H1 (cell line): Measurements from ENCODE around the gene GCAT. TPM values are rescaled to one million over a fixed set of nuclear protein-coding genes. Genes with fewer than 3 reads are reported as not detected.

Experiments
- CTCF ChIA-PET: fragments of 300-600 bp; sonication (Branson Sonifier 250); formaldehyde crosslinking; loops from one replicate; lab custom pipeline; 2021; ENCODE audit not compliant: partially characterized antibody; lab: Charles Lee
- POLR2A ChIA-PET: fragments of 300-600 bp; sonication (Branson Sonifier 250); formaldehyde crosslinking; loops from one replicate; lab custom pipeline; 2021; ENCODE audit warnings: inconsistent platforms; ENCODE audit not compliant: partially characterized antibody; lab: Charles Lee
- DNase-seq, 2 experiments: peaks; one replicate each; pipeline versions ENCODE4 v3.0.0 to v3.0.0-alpha.2; 2010 to 2022; ENCODE audit warnings: low spot score in 2 of 2, low read depth in 1 of 2, mixed read lengths in 1 of 2
- FAIRE-seq: peaks from 2 replicates; lab custom pipeline; 2011; peaks lifted over from hg19 to GRCh38; lab: Jason Lieb, UNC
- H2AFZ ChIP-seq: 2 replicates; pipeline ENCODE4 v1.8.1; 2012; ENCODE audit warnings: low read length, inconsistent platforms
- H2AK5ac ChIP-seq: 2 replicates; pipeline ENCODE4 v1.6.1; 2013; ENCODE audit warnings: low read depth, low read length
- H2BK120ac ChIP-seq: replicated peaks from 2 replicates; pipeline ENCODE3; 2013; ENCODE audit warnings: low read depth, low read length, inconsistent platforms
- H2BK12ac ChIP-seq: 2 replicates; pipeline ENCODE4 v1.6.1; 2013; ENCODE audit warnings: low read depth, low read length
- H2BK15ac ChIP-seq: 2 replicates; pipeline ENCODE4 v1.6.1; 2013; ENCODE audit warnings: low read length
- H2BK20ac ChIP-seq: 2 replicates; pipeline ENCODE4 v1.6.1; 2013; ENCODE audit warnings: low read length
- H2BK5ac ChIP-seq: 2 replicates; pipeline ENCODE4 v1.6.1; 2013; ENCODE audit warnings: low read depth, low read length
- H3K14ac ChIP-seq: 2 replicates; pipeline ENCODE4 v1.6.1; 2013; ENCODE audit warnings: inconsistent platforms; ENCODE audit not compliant: insufficient read length
- H3K18ac ChIP-seq: 2 replicates; pipeline ENCODE4 v1.6.1; 2013; ENCODE audit warnings: low read length; ENCODE audit errors: extremely low read depth
- H3K23ac ChIP-seq: 2 replicates; pipeline ENCODE4 v1.6.1; 2013; ENCODE audit warnings: inconsistent platforms; ENCODE audit not compliant: insufficient read length
- H3K23me2 ChIP-seq: 2 replicates; pipeline ENCODE4 v1.6.1; 2013; ENCODE audit warnings: low read depth, low read length
- H3K27ac ChIP-seq: 2 replicates; pipeline ENCODE4 v1.6.1; 2011; ENCODE audit warnings: low read depth, low read length, inconsistent platforms
- H3K27me3 ChIP-seq, 4 experiments: replicated peaks in 1 of 4; 1 replicate in 1 of 4; 2 replicates in 3 of 4; pipeline versions ENCODE4 v1.6.1 to v1.8.1; 2011 to 2013; ENCODE audit warnings: low read length in 3 of 4, mild to moderate bottlenecking in 3 of 4, inconsistent platforms in 2 of 4, mixed read lengths in 2 of 4, moderate library complexity in 1 of 4; ENCODE audit not compliant: control insufficient read depth in 3 of 4, insufficient read depth in 3 of 4; ENCODE audit errors: extremely low read depth in 1 of 4
- H3K36me3 ChIP-seq, 4 experiments: 2 replicates each; pipeline versions ENCODE4 v1.6.1 to v1.8.1; 2011 to 2013; ENCODE audit warnings: mild to moderate bottlenecking in 4 of 4, low read length in 3 of 4, moderate library complexity in 2 of 4, control low read depth in 1 of 4, inconsistent platforms in 1 of 4; ENCODE audit not compliant: insufficient read depth in 4 of 4, control insufficient read depth in 2 of 4
- H3K4ac ChIP-seq: replicated peaks from 2 replicates; pipeline ENCODE3; 2013; ENCODE audit warnings: low read length, low read depth, mixed read lengths, inconsistent platforms; ENCODE audit not compliant: insufficient read length
- H3K4me1 ChIP-seq, 4 experiments: replicated peaks in 1 of 4; 1 replicate in 1 of 4; 2 replicates in 3 of 4; pipeline versions ENCODE4 v1.6.1 to v1.8.1; 2011 to 2013; ENCODE audit warnings: low read length in 3 of 4, inconsistent platforms in 2 of 4, mixed read lengths in 1 of 4; ENCODE audit not compliant: insufficient read depth in 4 of 4, control insufficient read depth in 3 of 4
- H3K4me2 ChIP-seq, 2 experiments: 2 replicates each; pipeline versions ENCODE4 v1.6.1 to v1.8.1; 2011 to 2013; ENCODE audit warnings: low read depth in 2 of 2, low read length in 2 of 2, control low read depth in 1 of 2, inconsistent platforms in 1 of 2, mild to moderate bottlenecking in 1 of 2; ENCODE audit not compliant: insufficient read depth in 1 of 2
- H3K4me3 ChIP-seq, 4 experiments: fragments of 200-600, 300-600 bp in 1 of 4; sonication (generic), shearing (Covaris generic), sonication (Bioruptor Twin) in 1 of 4; 2 replicates each; pipeline versions ENCODE4 v1.5.1 to v1.8.1; 2011 to 2016; ENCODE audit warnings: low read length in 4 of 4, low read depth in 3 of 4, control low read depth in 2 of 4, inconsistent platforms in 2 of 4, mild to moderate bottlenecking in 2 of 4, mixed read lengths in 1 of 4, moderate library complexity in 1 of 4; ENCODE audit not compliant: insufficient read depth in 2 of 4; ENCODE audit errors: extremely low read depth in 1 of 4
- H3K56ac ChIP-seq: replicated peaks from 2 replicates; pipeline ENCODE3; 2013; ENCODE audit warnings: low read depth, mild to moderate bottlenecking, mixed read lengths, low read length, inconsistent platforms; ENCODE audit not compliant: insufficient read length
- H3K79me1 ChIP-seq: 2 replicates; pipeline ENCODE4 v1.6.1; 2013; ENCODE audit warnings: low read depth, low read length, control low read depth
- H3K79me2 ChIP-seq, 2 experiments: 2 replicates each; pipeline versions ENCODE4 v1.6.1 to v1.8.1; 2012 to 2013; ENCODE audit warnings: low read length in 2 of 2, mild to moderate bottlenecking in 2 of 2, inconsistent platforms in 1 of 2; ENCODE audit not compliant: insufficient read depth in 2 of 2, control insufficient read depth in 1 of 2
- H3K9ac ChIP-seq, 4 experiments: replicated peaks in 1 of 4; 1 replicate in 1 of 4; 2 replicates in 3 of 4; pipeline versions ENCODE4 v1.6.1 to v1.8.1; 2011 to 2013; ENCODE audit warnings: low read depth in 3 of 4, low read length in 3 of 4, control low read depth in 2 of 4, mild to moderate bottlenecking in 2 of 4, moderate library complexity in 2 of 4, inconsistent platforms in 1 of 4; ENCODE audit errors: extremely low read depth in 1 of 4
- H3K9me3 ChIP-seq, 2 experiments: 2 replicates each; pipeline versions ENCODE4 v1.6.1 to v1.8.1; 2012 to 2013; ENCODE audit warnings: mild to moderate bottlenecking in 2 of 2, moderate library complexity in 2 of 2, control low read depth in 1 of 2, inconsistent platforms in 1 of 2, low read depth in 1 of 2, low read length in 1 of 2, mixed read lengths in 1 of 2; ENCODE audit not compliant: insufficient read depth in 2 of 2
- H4K20me1 ChIP-seq, 2 experiments: replicated peaks in 1 of 2; 2 replicates each; pipeline versions ENCODE3 to v1.8.1; 2011 to 2013; ENCODE audit warnings: inconsistent platforms in 2 of 2, low read length in 2 of 2, mild to moderate bottlenecking in 1 of 2; ENCODE audit not compliant: insufficient read depth in 2 of 2, control insufficient read depth in 1 of 2
- H4K5ac ChIP-seq: 2 replicates; pipeline ENCODE4 v1.6.1; 2013; ENCODE audit warnings: low read length, low read depth, mixed read lengths, inconsistent platforms; ENCODE audit not compliant: insufficient read length
- H4K8ac ChIP-seq: 2 replicates; pipeline ENCODE4 v1.8.0; 2013; ENCODE audit warnings: mild to moderate bottlenecking, moderate library complexity, low read length, inconsistent platforms; ENCODE audit not compliant: insufficient read depth; ENCODE audit errors: extremely low read depth
- H4K91ac ChIP-seq: replicated peaks from 2 replicates; pipeline ENCODE3; 2013; ENCODE audit warnings: low read length, mixed read lengths, inconsistent platforms; ENCODE audit not compliant: insufficient read length
- ASH2L ChIP-seq: fragments of 200-600, 300-600 bp; sonication (generic); IDR thresholded peaks from one replicate; pipeline ENCODE4 v1.7.1; 2017; ENCODE audit warnings: low read length
- BCL11A ChIP-seq, 2 experiments: IDR thresholded peaks; one replicate each; pipeline ENCODE4 v1.6.1; 2011; ENCODE audit warnings: low read depth in 2 of 2, low read length in 2 of 2, mild to moderate bottlenecking in 2 of 2
- EGR1 ChIP-seq: IDR thresholded peaks from 2 replicates; pipeline ENCODE4 v1.6.1; 2011; ENCODE audit warnings: low read depth, low read length, borderline replicate concordance
- GABPA ChIP-seq: IDR thresholded peaks from 2 replicates; pipeline ENCODE4 v1.6.1; 2011; ENCODE audit warnings: mild to moderate bottlenecking, low read length, moderate library complexity, borderline replicate concordance; ENCODE audit not compliant: insufficient read depth
- NRF1 ChIP-seq: IDR thresholded peaks from 2 replicates; pipeline ENCODE4 v1.6.1; 2011; ENCODE audit warnings: mild to moderate bottlenecking, low read depth, low read length, improper control_type of control experiment
- PHF8 ChIP-seq: fragments of 200-600 bp; sonication (generic); conservative IDR thresholded peaks from 2 replicates; pipeline ENCODE4 v1.7.1; 2012; ENCODE audit warnings: low read depth, mild to moderate bottlenecking, inconsistent platforms, low read length, moderate library complexity
- POLR2AphosphoS5 ChIP-seq: IDR thresholded peaks from 2 replicates; pipeline ENCODE4 v1.6.1; 2011; ENCODE audit warnings: low read depth, low read length
- ZNF274 ChIP-seq: IDR thresholded peaks from 2 replicates; pipeline ENCODE4 v1.7.0; 2012; ENCODE audit warnings: low read length, borderline replicate concordance; ENCODE audit errors: extremely low read depth
- WGBS, 2 experiments: shearing (Covaris generic) in 1 of 2; methylation state at CpG; one replicate each; pipeline versions ENCODE4 v1.1.6 to v1.1.7; 2013 to 2015; ENCODE audit warnings: low lambda C conversion rate in 2 of 2, mixed read lengths in 2 of 2, inconsistent platforms in 1 of 2, low coverage in 1 of 2, missing lambda C conversion rate in 1 of 2; ENCODE audit not compliant: insufficient replicate concordance in 2 of 2, insufficient coverage in 1 of 2, insufficient read length in 1 of 2; ENCODE audit errors: extremely low coverage in 1 of 2, missing lambda C conversion rate in 1 of 2; 5-methylcytosine and 5-hydroxymethylcytosine counted together
- polyA plus RNA-seq, 7 experiments: library from polyadenylated mRNA; depleted of rRNA in 3 of 7; stranded (reverse) in 5 of 7; unstranded in 2 of 7; fragments of >200 nt in 5 of 7; fragments of 200-250 nt in 2 of 7; gene quantifications; 1 replicate in 5 of 7; 2 replicates in 1 of 7; 4 replicates in 1 of 7; pipeline versions ENCODE4 v1.2.1 to v1.2.3, GENCODE V29; 2011 to 2013; ENCODE audit warnings: missing spikeins in 2 of 7, mixed read lengths in 2 of 7
- total RNA-seq: library from RNA; stranded (reverse); fragmentation: NEBNext Ultra II Directional; extraction: Animal tissue kit (Norgen Biotek cat#: 25700); gene quantifications from 2 replicates; pipeline ENCODE4 v1.2.1, GENCODE V29; 2021
- TF ChIP-seq, protein P1 (sequence below): IDR thresholded peaks from 2 replicates; pipeline ENCODE4 v1.6.1; 2012; ENCODE audit warnings: inconsistent platforms
- TF ChIP-seq, protein P2 (sequence below): IDR thresholded peaks from 2 replicates; pipeline ENCODE4 v1.6.1; 2012; ENCODE audit warnings: inconsistent platforms

The GCAT gene
- total and polyA plus RNA-seq, 2 of the 8 experiments (the other 6 are each of a cell fraction or from before 2014, with no cell fraction given) = 24.3 to 47.5 TPM

DNA sequence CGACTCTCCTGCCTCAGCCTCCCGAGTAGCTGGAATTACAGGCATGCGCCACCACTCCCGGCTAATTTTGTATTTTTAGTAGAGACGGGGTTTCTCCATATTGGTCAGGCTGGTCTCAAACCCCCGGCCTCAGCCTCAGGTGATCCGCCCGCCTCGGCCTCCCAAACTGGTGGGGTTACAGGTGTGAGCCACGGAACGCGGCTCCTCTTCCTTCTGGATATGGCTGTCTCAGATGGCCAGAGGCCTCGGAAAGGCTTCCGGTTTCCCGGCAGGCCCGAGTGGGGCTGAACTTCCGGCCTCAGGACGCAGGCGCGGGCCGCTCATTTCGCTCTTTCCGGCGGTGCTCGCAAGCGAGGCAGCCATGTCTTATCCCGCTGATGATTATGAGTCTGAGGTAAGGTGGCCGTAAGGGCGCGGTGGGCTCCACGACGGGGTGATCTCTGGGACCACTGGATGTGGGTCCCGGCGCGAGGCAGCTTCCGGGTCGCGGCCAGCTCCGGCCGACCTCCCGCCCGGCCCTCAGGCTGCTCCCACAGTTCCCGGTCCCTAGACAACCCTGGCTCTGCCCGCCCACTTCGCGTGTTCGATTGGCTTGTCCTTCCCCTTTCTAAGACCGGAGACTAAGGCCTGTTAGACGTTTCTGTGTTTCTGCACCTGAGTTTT is 41.5 kb downstream of the GCAT start, which contains the start of gene EIF3L:
Gene EIF3L, plus strand, starts transcription at position 331 of the 663 bp plus-strand sequence. Its CDS starts 31 bp downstream, at position 362.
- peak within 1 kb of the TSS; percentile 98 for H3K56ac ChIP-seq
- peak within 1 kb of the TSS; percentile 50 for H4K5ac ChIP-seq
- DNase-seq (peak; percentile 68 to 90), FAIRE-seq (no peak)
- H3K18ac ChIP-seq = peak within 1 kb of the TSS; percentile 88
- peaks cover 0 to 2% (median 2%) of the 10 kb centered on the region in 4 experiments; a peak in 3 of 7 replicates for H3K4me1 ChIP-seq
- peak within 1 kb of the TSS; percentile 85 for H2BK5ac ChIP-seq
- 0 out of 2 replicates have a peak within 1 kb of the TSS, but pooled peaks have one; percentile 12 for H2AFZ ChIP-seq
- H3K23ac ChIP-seq = peak within 1 kb of the TSS; percentile 71
- H4K91ac ChIP-seq = peak within 1 kb of the TSS; percentile 67
- no peak within 1 kb of the TSS for H2BK20ac ChIP-seq
- peak within 1 kb of the TSS; percentile 92 to 98 for H3K4me2 ChIP-seq
- H2BK12ac ChIP-seq = 0 out of 2 replicates have a peak within 1 kb of the TSS, but pooled peaks have one; percentile 1
- H3K79me1 ChIP-seq = peaks cover 3% of the 10 kb centered on the region
- peak within 1 kb of the TSS; percentile 96 to 99 (median 98) for H3K4me3 ChIP-seq
- H3K4ac ChIP-seq = peak within 1 kb of the TSS; percentile 82
- peaks cover 2 to 3% of the 10 kb centered on the region in 2 experiments for H4K20me1 ChIP-seq
- H3K23me2 ChIP-seq = peaks cover 9% of the 10 kb centered on the region
- peak within 1 kb of the TSS; percentile 8 for H2BK120ac ChIP-seq
- no peak within 1 kb of the TSS for H2BK15ac ChIP-seq
- H2AK5ac ChIP-seq = peak within 1 kb of the TSS; percentile 75; the same call in 1 of the 2 replicates
- H3K27me3 ChIP-seq = no peaks in the 10 kb centered on the region
- H3K79me2 ChIP-seq = peaks cover 9 to 53% of the 10 kb centered on the region in 2 experiments
- POLR2A ChIA-PET = interaction anchor here (0.9 to 3.7 kb wide), 17 partner anchors 8 to 213 kb away, joined by 3 to 27 read pairs (median 3); partner anchors contain the start of gene GALR3
- peak within 1 kb of the TSS; percentile 35 for H3K14ac ChIP-seq
- peaks cover 11 to 38% (median 31%) of the 10 kb centered on the region in 4 experiments for H3K36me3 ChIP-seq
- CTCF ChIA-PET = interaction anchor here (1.2 to 2.7 kb wide), 2 partner anchors 18 to 31 kb away, joined by 4 to 19 read pairs; no protein-coding TSS in a partner anchor
- no peaks in the 10 kb centered on the region for H3K9me3 ChIP-seq
- 2% methylated on average over 49 of the region's 49 CpGs; no CpG with 5 or more reads in 1 of the 2 experiments for WGBS, 2 experiments
- H3K27ac ChIP-seq = peak within 1 kb of the TSS; percentile 86
- H3K9ac ChIP-seq = peak within 1 kb of the TSS; percentile 71 to 97 (median 88)
- peak within 1 kb of the TSS; percentile 96; the same call in 1 of the 2 replicates for H4K8ac ChIP-seq
- peak; percentile 34; the same call in 1 of the 2 replicates for TF ChIP-seq EGR1
- TF ChIP-seq GABPA = peak; percentile 92
- TF ChIP-seq POLR2AphosphoS5 = peak; percentile 97
- peak; percentile 90 for TF ChIP-seq ASH2L
- TF ChIP-seq PHF8 = peak; percentile 86
- TF ChIP-seq NRF1 = peak; percentile 73
- TF ChIP-seq, protein P1, sequence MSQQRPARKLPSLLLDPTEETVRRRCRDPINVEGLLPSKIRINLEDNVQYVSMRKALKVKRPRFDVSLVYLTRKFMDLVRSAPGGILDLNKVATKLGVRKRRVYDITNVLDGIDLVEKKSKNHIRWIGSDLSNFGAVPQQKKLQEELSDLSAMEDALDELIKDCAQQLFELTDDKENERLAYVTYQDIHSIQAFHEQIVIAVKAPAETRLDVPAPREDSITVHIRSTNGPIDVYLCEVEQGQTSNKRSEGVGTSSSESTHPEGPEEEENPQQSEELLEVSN = 0 out of 2 replicates have a peak, but pooled peaks have one; percentile 29
- TF ChIP-seq BCL11A (IDR thresholded peaks at IDR 0.05; ENCODE audit: low read depth in 2 of 2, low read length in 2 of 2) = no peak
- TF ChIP-seq ZNF274 = no peak
- TF ChIP-seq, protein P2, sequence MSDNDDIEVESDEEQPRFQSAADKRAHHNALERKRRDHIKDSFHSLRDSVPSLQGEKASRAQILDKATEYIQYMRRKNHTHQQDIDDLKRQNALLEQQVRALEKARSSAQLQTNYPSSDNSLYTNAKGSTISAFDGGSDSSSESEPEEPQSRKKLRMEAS = 0 out of 2 replicates have a peak, but pooled peaks have one; percentile 16
